HG03354 (cell line): Measurements from ENCODE around the gene PATE3.

Experiments used
- ATAC-seq: cut with Tn5 transposase; IDR thresholded peaks from one replicate; pipeline ENCODE4 v1.9.1; 2021; ENCODE audit warnings: mild to moderate bottlenecking; ENCODE audit not compliant: unreplicated experiment, poor library complexity, severe bottlenecking

PATE3 gene

DNA sequence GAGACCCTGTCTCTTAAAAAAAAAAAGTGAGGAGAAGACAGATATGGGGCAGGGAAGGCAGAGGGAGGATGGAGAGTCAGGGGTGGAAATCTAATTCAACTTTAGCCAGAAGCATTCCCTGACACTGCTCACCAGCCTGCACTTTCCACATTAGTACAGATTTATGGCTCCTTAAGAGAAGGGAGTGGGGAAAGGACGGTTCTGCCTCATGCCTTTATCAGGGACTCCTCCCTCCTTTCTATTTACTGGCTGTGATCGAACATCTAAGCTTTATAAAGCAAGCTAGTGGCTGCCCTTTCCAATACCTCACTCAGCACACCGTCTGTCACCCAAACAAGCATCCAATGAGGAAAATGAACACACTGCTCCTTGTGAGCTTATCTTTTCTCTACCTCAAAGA, 45.1 kb downstream of the PATE3 start, which contains the start of gene PATE4:
Gene PATE4, plus strand, starts transcription at position 301 of the 400 bp plus-strand sequence. Its CDS starts 44 bp downstream, at position 345.
- ATAC-seq, result no peak

- ATAC-seq, result no peak
These were observed 47.8 kb downstream of the PATE3 start for GRCh38 chr11:125835748-125836147.
